Stimulated activated CD4-positive, alpha-beta T cell treated with anti-CD3 and anti-CD28 coated beads, Interleukin-4, amount 100 ng/mL, for 1 hour (primary cell): ENCODE results near the gene KREMEN2.
"Not testable (repeated sequence)": the region's sequence is repeated elsewhere in the genome, so short reads cannot be mapped to it uniquely, and the experiment has no call there.

Experiments used
- DNase-seq: peaks from one replicate; pipeline ENCODE4 v3.0.0-alpha.2; 2020

KREMEN2 gene

GRCh38 chr16:2963723-2964474, at the start of gene KREMEN2:
Gene KREMEN2 (plus strand): TSS chr16:2964275. CDS start chr16:2964521, 246 bp downstream.
- DNase-seq: peak; percentile 56

DNA sequence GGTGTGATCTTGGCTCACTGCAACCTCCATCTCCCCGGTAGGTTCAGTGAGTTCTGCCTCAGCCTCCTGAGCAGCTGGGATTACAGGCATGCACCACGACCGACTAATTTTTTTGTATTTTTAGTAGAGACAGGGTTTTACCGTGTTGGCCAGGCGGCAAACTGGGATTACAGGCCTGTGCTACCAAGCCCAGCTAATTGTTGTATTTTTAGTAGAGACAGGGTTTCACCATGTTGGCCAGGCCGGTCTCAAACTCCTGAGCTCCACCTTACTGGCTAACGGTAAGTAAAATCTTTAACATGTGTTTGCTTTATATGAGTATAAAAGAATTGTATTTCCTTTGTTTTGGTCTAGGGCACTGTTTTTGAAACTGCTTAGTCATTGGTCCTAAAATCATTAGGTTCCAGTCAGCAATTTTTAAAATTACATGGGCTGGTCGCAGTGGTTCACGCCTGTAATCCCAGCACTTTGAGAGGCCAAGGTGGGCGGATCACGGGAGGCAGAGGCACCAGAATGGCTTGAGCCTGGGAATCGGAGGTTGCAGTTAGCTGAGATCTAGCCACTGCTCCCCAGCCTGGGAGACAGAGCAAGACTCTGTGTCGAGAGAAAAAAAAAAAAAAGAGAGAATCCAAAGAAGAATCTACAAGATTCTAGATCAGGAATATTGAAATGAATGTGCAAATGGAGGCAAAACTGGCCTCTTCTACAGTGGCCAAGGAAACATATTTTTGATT, 48.7 kb upstream of the KREMEN2 start:
- no peak for DNase-seq

- peak; percentile 43 for DNase-seq
Observed at GRCh38 chr16:2919511-2920255, 44.4 kb upstream of the KREMEN2 start.

- no peak for DNase-seq
Observed at GRCh38 chr16:2923481-2923880, 40.6 kb upstream of the KREMEN2 start.

DNA sequence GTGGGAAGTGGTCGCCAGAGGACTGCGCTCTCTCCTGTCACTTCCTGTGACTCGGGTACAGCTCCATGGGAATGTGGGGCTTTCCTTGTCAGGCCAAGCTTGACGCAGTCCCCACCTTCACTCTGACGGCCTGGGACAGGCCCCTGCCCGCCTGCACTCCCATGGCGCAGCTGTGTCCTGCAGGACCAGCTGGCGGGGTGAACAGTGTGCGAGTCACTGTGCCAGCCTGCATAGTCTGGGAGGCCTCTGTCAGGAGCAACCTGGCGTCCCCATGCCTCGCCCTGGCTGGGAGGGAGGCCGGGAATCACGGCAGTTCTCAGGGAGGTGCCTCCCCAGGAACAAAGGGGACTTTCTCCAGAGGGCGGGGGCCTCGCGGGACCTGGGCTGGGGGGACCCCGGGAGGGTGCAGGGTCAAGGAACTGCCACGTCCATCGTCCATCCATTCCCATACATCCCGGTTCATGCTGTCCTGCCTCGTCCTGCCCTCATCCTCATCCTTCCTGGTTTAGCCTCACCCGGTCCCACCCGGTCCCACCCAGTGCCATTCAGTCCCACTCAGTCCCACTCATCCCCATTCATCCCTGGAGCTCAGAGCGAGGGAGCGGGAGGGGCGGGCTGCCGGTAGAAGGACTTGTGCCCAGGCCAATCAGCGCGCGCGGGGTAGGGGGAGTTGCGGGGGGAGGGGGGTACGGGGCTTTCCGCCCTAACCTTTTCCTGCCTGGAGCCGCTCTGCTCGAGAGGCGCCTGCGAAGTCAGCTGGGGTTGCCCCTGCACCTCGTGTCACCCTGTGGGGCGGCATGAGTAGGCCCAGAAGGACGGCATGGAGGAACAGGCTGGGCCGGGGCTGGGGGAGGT, 38.9 kb upstream of the KREMEN2 start:
- no peak for DNase-seq

DNA sequence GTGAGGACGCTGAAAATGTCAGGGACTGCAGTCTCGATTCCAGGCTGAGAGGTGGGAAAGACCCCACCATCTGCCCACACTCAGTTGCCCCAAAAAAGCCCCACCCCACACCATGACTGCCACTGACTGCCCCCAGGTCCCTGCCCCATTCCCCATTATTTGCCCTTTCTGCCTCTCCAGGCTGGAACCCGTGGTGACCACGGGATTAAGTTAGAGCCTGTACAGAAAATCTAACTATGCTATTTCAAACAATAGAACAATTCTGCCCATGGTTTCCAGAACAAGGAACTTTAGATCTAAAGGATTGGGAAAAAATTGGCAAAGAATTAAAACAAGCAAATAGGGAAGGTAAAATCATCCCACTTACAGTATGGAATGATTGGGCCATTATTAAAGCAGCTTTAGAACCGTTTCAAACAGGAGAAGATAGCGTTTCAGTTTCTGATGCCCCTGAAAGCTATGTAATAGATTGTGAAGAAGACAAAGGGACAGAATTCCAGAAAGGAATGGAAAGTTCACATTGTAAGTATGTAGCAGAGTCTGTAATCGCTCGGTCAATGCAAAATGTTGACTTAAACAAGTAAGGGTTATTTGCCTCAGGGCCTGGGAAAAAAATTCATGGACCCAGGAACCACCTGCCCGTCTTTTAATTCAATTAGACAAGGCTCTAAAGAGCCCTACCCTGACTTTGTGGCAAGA, 38.0 kb upstream of the KREMEN2 start:
- no peak for DNase-seq

GRCh38 chr16:2926650-2926999, 37.5 kb upstream of the KREMEN2 start:
- DNase-seq: no peak

GRCh38 chr16:2927010-2927646, 36.9 kb upstream of the KREMEN2 start:
- peak; percentile 82 for DNase-seq

DNA sequence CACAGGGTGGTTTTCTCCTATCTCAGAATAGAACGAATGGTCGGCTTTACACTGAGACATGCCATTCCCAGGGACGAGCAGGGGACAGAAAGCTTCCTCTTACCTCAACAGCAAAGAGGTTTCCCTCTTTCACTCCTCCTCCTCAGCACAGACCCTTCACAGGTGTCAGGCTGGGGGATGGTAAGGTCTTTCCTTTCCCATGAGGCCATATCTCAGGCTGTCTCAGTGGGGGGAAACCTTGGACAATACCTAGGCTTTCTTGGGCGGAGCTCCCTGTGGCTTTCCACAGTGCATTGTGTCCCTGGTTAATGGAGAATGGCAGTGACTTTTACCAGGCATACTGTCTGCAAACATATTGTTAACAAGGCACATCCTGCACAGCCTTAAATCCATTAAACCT, 35.9 kb upstream of the KREMEN2 start:
- not testable (repeated sequence) for DNase-seq

DNA sequence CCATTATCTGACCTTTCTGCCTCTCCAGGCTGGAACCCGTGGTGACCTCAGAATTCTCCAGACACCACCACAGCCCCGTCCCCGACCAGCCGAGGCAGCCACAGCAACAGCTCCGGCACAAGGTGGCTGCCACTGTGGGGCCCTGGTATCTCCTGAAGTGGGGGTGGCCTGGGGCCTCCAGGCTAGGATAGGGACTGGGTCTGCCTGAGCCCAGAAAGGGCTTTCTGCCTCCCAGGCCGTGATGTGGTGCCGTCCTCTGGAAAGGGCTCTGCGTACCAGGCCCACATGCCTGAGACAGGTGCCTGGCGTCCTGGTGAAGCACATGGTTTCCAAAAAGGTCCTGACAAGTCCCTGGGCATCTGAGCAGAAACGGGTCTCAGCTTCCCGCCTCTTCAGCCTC, 35.3 kb upstream of the KREMEN2 start:
- no peak for DNase-seq

DNA sequence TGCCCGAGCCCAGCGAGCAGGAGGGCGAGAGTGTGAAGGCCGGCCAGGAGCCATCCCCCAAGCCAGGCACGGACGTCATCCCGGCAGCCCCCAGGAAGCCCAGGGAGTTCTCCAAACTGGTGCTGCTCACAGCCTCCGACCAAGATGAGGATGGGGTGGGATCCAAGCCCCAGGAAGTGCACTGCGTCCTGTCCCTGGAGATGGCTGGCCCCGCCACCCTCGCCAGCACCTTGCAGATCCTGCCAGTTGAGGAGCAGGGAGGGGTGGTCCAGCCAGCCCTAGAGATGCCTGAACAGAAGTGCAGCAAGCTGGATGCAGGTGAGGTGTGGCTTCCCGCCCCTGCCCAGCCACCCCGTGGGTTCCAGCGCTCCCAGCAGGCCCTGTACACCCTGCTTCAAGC, 34.4 kb upstream of the KREMEN2 start:
- no peak for DNase-seq

GRCh38 chr16:2930236-2930635, 33.8 kb upstream of the KREMEN2 start:
- DNase-seq: no peak

DNA sequence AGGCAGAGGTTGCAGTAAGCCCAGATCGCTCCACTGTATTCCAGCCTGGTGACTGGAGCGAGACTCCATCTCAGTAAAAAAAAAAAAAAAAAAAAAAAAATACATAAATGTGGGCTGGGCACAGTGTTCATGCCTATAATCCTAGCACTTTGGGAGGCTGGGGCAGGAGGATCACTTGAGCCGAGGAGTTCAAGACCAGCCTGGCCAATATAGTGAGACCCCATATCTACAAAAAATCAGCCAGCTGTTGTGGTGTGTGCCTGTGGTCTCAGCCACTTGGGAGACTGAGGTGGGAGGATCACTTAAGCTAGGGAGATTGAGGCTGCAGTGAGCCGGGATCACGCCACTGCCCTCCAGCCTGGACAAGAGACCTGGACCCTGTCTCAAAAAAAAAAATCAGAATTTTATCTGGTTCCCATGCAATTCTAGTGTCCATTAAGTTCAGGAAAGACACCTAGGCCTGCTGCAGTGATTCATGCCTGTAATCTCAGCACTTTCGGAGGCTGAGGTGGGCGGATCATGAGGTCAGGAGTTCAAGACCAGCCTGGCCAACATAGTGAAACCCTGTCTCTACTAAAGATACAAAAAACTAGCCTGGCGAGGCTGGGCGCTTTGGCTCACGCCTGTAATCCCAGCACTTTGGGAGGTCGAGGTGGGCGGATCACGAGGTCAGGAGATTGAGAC, 32.7 kb upstream of the KREMEN2 start:
- DNase-seq: not testable (repeated sequence)

DNA sequence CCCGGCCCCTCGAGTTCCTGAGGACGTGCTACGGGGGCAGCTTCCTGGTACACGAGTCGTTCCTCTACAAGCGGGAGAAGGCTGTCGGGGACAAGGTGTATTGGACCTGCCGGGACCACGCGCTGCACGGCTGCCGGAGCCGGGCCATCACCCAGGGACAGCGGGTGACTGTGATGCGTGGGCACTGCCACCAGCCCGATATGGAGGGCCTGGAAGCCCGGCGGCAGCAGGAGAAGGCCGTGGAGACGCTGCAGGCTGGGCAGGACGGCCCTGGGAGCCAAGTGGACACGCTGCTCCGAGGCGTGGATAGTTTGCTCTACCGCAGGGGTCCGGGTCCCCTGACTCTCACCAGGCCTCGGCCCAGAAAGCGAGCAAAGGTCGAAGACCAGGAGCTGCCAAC, 30.9 kb upstream of the KREMEN2 start:
- DNase-seq: no peak

DNA sequence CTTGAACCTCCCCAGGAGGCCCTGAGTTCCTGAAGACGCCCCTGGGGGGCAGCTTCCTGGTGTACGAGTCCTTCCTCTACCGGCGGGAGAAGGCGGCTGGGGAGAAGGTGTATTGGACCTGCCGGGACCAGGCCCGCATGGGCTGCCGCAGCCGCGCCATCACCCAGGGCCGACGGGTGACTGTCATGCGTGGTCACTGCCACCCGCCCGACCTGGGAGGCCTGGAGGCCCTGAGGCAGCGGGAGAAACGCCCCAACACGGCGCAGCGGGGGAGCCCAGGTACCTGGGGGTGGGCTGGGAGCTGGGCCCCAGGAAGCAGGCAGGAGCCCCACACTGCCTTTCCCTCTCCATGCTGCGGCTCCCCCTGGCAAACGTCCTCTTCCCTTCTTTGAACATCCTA, 30.4 kb upstream of the KREMEN2 start:
- DNase-seq: no peak

DNA sequence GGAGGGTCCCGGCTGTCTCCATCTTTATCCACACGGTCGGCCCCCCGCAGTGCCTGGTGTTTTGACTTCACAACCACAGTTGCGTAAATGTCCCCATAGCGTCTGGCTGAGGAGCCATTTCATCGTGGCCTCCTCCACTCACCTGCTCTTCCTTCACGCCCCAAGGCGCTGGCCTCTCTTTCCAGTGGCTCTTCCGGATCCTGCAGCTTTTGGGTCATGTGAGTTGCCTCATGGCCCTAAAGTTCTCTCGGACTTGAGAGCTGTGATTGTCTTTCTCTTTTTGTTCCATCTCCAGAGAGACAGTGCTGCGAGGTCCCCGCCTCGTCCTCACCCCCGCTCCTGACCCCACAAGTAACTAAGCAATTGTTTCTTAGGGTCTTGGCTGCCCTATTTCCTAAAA, 29.6 kb upstream of the KREMEN2 start:
- no peak for DNase-seq

- no peak for DNase-seq
Observed at GRCh38 chr16:2936436-2937011, 27.6 kb upstream of the KREMEN2 start.

DNA sequence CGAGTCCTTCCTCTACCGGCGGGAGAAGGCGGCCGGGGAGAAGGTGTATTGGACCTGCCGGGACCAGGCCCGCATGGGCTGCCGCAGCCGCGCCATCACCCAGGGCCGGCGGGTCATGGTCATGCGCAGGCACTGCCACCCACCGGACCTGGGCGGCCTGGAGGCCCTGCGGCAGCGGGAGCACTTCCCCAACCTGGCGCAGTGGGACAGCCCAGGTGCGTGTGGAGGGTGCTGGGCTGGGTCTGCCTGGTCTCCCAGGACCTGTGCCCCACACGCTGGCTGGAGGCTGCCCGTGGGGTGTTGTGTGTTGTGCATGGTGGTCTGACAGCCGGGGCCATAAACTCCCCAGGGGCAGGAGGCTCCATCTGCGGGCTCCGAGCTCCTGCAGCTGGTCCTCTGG, 26.9 kb upstream of the KREMEN2 start:
- no peak for DNase-seq

DNA sequence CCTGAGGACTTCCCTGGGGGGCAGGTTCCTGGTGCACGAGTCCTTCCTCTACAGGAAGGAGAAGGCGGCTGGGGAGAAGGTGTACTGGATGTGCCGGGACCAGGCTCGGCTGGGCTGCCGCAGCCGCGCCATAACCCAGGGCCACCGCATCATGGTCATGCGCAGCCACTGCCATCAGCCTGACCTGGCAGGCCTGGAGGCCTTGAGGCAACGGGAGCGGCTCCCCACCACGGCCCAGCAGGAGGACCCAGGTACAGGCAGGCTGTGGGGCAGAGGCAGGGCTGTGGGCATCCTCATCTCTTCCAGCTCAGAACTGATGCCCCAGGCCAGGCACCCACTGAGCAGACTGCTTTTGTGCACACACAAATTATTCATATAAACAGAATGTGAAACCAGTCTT, 25.9 kb upstream of the KREMEN2 start:
- DNase-seq: no peak

DNA sequence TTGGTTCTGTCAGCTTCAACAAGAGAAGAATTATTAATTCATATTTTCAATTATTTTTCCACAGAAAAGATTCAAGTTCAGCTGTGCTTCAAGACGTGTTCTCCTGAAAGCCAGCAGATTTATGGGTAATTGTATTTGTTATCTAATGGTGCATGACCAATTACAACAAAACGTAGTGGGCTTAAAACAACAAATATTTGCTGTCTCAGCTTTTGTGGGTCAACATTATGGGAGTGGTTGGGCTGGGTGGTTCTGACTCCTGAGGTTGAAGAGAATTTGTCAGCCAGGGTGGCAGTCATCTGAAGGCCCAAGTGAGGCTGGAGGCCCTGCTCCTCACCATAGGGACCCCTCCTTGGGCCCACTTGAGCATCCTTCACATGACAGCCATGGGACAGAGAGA, 24.1 kb upstream of the KREMEN2 start:
- DNase-seq: no peak

DNA sequence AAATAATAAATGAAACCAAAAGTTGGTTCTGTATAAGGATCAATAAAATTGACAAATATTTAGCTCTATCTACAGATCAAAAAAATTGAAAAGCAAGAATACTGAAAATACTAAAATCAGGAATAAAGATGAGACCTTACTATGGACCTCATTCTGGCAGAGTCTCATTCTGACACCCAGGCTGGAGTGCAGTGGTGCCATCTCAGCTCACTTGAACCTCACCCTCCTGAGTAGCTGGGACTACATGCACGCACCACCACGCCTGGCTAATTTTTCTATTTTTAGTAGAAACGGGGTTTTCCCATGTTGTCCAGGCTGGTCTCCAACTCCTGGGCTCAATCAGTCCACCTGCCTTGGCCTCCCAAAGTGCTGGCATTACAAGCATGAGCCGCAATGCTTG, 22.0 kb upstream of the KREMEN2 start:
- no peak for DNase-seq
